DMS114 treated with DMSO at 0.1 percent for 48 hours (cell line): ENCODE data around the gene WASF1.
A peak's percentile ranks its signal among the peaks of the same experiment; 100 is the strongest.

Experiments
- DNase-seq: peaks from one replicate; lab custom pipeline; 2025; ENCODE audit not compliant: unreplicated experiment; lab: John Stamatoyannopoulos, UW

The WASF1 gene

DNA sequence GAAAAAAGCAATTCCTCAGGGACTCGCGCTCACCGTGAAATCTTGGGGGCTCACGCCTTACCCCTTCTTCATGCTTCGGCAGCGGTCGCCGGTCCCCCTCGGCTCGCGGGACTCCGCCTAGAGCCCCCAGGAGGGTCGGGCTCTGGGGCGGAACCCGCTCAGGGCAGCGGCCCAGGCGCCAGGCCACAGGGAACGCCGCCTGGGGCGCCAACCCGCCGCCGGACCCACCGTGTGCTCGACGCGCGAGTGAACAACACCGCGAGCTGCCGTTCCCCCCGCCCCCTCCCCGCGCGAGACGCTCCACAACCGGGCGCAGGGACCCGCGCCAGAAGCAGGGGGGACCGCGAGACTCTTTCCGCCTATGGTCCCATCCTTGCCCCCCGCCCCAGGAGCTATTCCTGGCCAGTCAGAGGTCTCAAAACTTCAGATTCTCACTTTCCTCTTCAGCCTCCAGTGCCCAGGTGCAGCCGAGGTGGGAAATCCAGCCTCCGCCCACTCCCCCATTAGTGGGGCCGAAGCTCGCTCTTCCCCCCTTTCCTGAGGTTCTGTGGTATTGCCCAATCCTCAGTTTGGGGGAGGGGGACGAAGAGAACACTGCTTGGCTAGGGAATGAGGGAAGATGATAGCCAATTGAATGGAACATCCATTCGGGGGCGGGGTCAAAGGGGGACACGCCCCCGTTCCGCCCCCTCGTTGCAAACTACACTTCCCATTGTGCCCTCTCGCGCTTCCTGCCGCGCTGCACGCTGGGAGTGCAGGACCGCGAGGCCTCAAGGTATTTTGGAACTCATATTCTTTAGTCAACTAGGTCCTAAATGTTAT lies at the start of gene WASF1:
TSS of gene WASF1 (minus strand) at position 265 of the 822 bp plus-strand sequence. CDS start 52,069 bp downstream, outside the sequence.
- DNase-seq = peak; percentile 96

DNA sequence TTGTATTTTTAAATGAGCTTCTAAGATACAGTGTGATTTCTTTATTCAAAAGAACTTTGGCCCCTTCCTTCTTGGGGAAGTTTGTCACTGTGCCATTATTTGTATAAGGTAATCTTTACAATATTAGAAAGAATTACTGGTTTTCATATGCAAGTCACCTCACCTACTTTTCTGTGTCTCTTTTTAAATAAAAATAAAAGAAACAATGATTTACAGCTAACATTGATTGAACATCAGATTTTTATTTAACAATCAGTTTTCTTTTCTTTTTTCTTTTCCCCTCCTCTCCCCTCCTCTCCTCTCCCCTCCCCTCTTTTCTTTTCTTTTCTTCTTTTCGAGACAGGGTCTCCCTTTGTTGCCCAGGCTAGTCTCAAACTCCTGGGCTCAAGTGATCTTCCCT lies 46.8 kb upstream of the WASF1 start:
- no peak for DNase-seq

DNA sequence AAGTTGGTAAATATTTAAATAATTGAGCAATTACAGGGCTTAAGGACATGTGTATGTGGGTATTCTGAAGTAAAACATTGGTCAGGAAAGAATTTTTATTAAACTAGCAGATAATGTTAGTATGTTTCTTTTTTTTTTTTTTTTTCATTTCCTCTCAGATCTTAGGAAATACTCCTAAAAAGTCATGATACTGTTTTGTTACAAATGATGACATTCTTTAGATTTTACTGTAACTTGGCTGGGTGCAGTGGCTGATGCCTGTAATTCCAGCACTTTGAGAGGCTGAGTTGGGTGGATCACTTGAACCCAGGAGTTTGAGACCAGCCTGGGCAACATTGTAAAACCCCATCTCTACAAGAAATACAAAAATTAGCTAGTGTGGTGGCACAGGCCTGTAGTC lies 42.3 kb upstream of the WASF1 start:
- no peak for DNase-seq

DNA sequence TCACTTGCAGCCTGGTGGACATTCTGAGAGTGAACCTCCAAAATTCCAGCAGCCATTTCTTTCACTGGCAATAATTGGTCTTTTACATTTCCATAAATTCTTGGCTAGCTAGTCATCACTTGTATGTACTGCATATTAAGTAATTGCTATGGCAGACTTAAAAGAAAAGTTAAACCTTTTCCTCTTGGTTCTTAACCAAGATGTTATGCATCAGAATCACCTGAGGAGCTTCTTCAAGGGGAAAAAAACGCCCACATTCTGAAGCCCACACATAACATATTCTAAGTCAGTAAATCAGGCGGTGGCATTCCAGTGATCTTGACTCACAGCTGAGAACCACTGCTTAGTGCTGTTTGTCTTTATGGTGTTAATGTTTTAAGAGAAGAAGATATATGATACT lies 37.8 kb upstream of the WASF1 start:
- DNase-seq = no peak

DNA sequence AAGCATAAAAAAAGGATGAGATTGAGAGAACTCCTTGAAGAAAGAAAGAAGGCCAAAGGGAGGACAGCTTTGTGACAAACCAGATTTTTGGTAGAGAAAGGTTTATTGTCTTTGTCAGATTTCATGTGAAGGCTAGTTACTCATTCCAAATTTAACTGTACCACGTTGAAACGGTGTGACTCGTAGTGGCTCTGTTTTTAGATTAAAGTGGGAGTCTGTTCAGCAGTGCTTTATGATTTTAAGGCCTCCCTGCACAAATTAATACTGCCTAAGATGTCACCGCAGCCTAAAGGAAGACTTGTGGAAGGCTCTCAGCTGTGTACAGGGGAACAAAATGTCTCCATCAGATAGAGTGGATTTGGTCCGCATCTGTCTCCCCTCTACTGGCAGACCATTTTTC lies 36.7 kb upstream of the WASF1 start:
- no peak for DNase-seq

DNA sequence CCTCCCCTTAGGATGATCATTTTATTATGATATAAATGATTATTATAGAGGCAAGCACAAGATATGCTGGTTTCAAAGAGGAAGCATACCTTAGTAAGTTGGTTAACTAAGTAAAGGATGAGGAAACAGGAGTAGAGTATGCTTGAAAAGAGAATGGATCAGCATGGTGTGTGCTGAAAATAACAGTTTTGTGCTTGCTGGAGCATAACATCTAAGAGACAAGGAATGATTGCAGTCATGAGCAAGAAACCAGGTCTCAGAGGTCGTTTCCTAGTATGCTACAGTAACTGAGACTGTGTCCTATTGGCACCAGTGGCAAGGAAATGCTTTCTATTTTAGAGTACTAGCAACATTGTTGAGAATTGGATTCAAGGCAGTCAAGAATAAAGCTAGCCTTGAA lies 34.9 kb upstream of the WASF1 start:
- DNase-seq = no peak

DNA sequence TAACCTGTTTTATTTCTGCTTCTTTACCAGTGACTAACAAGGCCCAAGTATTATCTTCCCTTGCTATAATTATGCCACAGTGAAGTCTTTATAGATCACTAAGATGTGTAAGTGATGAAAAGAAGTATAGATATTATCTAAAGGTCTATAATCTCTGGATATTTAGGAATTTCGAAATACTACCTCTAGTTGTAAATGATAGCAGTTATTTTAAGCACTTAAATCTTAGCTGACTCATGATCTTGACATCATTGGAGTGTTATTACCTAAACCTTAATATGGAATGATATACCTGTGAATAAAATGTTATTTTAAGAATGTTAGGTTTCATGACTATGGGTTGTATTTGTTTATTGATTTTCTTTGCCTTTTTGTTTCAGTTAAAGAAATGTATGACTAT lies 32.3 kb upstream of the WASF1 start:
- DNase-seq = no peak

DNA sequence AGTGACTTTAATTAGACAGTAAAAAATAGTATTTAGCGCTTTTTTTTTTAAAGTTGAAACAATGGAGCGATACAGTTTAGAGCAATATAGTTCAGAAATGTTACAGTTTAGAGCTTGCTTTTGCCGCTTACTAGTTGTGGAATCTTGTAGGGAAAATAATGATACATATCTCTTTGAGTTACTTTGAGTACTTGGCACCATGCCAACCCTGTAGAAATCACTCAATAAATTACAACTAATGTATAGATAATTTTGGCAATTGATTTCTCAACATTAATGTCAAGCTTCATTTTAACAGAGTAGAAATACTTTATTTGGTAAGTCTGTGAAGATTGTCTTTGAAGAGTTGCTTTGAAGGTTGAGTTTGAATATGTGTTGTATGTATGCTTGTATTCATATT lies 28.2 kb upstream of the WASF1 start:
- no peak for DNase-seq

DNA sequence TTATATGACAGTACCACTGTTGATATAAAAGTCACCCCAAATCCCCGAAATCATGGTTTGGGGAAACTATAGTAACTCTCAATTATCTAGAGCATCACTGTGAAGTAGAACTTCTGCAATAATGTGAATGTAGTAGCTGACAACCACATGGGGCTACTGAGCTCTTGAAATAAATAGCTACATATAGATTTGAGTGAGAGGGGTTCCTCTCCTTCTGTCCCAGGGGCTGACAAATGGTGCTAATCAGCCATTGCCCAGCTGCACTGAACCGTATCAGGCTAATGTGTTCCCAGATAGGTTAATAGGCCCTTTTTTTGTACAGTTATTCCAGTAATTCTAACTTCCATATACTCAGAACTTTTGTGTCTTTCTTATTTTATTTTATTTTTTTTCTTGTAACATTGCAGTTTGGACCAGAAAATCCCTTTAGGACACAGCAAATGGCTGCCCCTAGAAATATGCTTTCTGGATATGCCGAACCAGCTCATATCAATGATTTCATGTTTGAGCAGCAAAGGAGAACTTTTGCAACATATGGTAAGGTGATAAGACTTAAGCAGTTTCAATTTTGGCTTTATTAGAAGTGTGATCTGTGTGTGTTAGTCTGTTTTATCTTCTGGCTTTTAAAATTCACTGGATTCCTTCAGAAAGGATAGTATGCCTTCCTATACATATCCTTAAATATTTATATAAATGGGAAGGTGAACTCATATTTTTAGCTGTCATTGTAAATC lies 21.8 kb upstream of the WASF1 start:
- no peak for DNase-seq

DNA sequence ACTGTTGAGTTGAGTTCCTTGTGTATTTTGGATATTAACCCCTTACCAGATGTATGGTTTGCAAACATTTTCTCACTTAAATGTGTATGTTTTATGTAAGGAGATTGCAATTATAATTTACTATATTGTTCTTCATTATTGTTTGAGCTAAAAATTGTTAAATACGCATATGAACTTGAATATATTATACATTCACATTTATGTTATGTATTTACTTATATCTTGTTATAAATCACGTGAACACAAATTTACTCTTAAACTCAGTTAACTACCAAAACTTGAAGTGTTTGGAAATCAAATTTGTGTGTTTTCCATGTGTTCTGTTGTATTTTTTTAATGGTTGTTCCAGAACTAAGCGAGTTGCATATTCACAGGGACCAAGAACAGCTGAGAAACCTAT lies 19.1 kb upstream of the WASF1 start:
- no peak for DNase-seq

DNA sequence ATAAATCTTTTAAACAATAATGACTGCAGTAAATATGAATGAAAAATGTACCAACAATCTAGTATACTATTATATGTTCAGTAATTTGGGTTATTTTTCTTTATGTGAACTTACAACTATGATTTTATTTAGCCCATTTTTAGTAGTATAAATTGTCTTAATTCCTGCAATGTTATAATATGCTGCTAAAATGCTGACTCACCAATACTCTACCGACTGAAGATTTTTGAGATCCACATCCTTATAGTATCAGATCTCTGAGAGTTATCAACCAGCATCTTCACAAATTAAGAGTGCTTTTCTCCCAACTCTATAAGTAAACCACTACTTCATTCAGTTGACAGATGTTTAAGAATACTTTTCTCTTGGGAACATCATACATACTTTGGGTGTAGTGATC lies 17.4 kb upstream of the WASF1 start:
- no peak for DNase-seq

DNA sequence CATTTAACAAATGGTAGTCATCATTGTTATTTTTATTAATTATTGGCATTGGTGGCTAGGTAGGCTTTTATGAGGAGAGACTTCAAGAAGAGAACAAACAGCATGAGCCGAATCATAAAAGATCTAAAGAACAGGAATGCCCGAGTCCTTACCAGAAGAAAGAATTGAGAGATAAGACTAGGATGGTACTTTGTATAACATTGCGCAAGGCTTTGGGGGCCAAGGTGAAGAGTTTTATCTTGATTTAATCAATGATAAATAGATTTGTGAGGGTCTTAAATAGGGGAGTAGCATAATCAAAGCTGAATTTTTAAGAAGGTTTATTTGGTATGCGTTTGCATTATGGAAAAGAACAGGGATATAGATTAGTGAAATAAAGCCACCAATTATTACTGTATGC lies 16.2 kb upstream of the WASF1 start:
- DNase-seq = no peak

DNA sequence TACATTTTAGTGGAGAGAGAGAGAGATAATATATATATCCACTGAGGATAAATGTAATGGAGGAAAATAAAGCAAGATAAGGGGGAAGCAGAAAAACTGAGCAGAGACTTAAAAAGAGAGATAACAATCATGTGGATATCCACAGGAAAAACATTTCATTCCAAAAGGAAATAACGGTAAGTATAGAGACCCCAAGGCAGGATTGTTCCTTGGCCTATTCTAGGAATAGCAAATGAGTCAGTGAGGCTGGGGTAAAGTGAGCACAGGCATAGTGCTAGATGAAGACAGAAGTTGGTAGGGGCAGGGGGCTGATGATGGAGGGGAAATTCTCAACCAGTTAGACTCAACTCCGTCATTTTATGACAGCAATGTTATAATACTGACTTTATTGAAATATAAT lies 12.0 kb upstream of the WASF1 start:
- DNase-seq = no peak

DNA sequence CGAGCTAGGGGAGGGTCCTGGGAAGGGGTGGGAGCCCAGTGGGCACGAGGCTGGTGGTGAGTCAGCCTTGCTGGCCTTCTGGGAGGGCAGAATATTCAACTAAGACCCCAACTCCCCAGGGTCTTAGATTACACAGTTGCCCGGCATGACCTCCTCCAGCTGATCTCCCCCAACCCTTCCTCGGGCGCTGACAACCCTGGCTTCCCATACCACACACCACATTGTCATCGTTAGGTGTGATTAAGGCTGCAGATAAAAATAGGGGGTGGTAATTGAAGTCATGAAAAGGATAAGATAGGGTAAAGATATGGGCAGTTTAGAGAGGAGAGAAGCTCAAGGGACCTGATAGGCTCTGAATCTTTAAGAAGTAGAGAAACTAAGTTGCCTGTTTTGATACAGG lies 11.3 kb upstream of the WASF1 start:
- DNase-seq = no peak

DNA sequence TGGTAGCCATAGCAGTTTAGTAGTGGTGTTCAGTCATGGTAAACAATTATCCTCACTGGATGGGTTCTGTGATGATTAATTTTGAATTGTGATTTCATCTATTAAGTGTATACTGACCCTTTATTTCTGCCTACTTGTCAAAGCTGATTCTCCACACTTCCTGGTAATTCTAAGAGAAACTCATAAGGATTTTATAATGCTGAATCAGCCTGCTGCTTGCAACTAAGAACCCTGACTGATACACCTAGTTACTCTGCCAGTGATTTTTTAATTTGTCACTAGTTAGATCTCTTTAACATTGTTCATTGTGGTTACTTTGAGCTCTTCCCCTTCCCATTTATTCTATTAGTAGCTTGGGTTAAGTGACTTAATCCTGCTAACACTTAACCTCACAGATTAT lies 9.3 kb upstream of the WASF1 start:
- no peak for DNase-seq

DNA sequence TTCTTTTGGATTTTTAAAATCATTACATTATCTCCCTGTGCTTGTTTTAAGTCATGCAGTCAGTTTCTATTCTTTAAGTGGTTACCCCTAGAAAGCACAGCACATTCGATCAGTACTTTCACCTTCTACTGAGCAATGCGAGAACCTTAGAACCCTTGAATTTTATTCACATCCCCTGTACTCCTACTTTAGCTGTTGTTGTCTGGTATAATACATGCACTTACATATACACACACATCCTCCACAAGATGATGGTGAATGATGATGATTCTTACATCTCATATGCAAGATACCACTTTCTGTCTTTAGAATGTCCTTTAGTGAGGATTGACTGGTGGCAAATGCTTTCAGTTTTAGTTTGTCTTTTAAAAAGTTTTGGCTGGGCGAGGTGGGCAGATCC lies 6.4 kb upstream of the WASF1 start:
- no peak for DNase-seq

DNA sequence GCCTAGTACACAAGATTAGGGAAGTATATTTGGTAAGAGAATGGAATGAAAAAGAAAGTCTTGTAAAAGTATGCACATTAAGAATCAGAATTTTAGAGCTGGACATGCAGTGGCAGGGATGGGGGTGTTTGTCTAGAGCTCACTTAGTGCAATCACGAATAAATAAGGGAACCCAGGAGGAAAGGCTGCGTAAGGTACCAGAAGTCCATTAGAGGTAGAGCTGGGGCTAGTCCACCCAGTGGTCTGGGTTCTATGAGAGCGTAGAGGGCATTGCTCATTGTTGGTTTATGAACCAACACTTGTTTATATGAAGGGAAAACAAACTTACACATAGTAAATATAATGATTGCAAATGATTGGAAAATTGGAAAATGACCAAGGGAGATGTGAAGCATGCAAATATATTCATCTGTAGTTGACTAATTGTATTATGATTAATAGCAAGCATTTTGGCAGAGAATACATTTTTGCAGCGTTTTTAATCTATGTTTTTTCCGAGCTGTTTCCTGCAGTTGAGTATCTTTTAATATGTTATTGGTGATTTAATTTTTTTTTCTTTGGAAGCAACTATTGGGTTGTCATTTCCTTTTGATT lies 3.9 kb upstream of the WASF1 start:
- DNase-seq = no peak

DNA sequence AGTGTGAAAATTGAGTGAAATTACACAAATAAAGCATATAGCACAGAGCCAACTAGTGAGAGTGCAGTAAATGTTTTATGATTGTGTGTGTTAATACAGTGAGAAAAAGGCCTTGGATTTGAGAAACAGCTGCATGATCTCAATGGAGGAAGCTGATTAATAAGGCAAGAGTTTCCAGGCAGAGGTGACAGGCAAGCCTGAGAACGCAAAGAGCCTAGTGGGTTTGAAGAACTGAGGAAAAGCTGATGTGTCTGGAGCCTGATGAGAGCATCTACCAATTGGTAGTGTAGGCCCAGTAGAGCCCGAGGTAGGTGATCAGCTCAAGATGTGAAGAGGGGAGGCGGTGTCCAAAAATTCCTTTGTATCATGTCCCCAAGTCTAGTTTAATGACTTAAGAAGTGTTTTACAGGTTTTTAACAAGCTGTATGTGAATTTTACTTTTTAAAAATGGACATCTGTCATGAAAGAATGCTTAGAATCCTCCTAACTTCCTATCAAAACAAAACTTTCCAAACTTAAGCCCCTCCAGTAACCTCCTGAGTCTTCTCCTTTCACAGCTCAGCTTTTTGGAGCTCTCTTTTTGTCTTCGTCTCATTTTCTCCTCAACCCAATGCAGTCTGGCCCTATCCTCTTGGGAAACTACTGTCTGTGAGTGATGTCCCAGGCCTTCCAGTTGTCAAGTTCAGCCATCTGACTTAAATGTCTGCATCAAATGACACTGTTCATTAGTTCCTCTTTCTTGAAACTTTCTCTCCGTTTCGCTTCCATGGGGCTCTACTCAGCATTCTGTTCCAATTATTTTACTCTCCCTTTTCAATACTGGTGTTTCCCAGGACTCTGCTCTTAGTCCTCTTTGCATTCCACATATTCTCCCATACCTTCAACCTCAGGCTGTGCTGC lies 1.9 kb upstream of the WASF1 start:
- DNase-seq = no peak

DNA sequence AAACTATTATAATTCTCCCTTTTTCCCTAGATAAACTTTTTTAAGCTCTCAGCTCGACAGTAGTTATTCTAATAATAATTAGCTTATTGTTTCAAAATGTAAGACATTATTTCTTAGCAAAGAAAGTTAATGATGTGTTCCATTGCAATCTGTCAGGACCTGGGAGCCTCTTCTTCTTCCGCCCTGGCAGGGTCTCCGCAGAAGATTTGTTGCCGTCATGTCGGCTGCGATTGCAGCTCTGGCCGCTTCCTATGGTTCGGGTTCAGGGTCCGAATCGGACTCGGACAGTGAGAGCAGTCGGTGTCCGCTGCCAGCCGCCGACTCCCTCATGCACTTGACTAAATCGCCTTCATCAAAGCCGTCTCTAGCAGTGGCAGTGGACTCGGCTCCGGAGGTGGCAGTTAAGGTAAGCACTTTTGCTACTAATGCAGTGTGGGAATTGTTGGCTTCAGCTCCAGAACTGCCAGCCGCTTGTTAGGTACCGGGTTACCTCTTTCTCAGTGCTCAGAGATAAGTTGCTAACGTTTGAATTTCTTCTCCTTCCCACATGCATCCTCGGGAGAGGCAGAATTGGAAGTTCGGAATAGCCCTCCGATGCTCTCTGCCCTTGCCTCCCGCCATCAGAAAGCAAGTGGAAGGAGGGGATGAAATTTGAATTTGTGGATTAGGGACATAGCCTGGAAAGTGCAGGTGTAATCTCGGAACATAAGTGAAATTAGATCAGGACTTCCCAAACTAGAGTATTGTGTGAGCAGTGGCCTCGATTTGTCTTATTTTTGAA lies 948 bp upstream of the WASF1 start, which contains the start of gene CDC40:
TSS of gene CDC40 (plus strand) at position 200 of the 781 bp plus-strand sequence. CDS start at position 218, 18 bp downstream.
- no peak for DNase-seq
